Subcutaneous adipose tissue (tissue), 4 donors: Measurements from ENCODE around the gene LONRF2. TPM values are rescaled to one million over a fixed set of nuclear protein-coding genes. Genes with fewer than 3 reads are reported as not detected.

Experiments used
- total RNA-seq, 4 donors: library from RNA; depleted of rRNA; stranded (reverse); fragments of >200 nt; gene quantifications; one replicate each; pipeline ENCODE4 v1.1.0, GENCODE V29; 2016
- TF ChIP-seq, protein P1 (sequence below): fragments of 450-650 bp; IDR thresholded peaks from one replicate; pipeline ENCODE4 v1.5.1; 2016; ENCODE audit warnings: low read depth, mild to moderate bottlenecking, control low read depth, antibody characterized with exemption, moderate library complexity

LONRF2 gene
- 1 to 10 TPM; 1.3 to 9.3 (median 3.5) TPM for total RNA-seq

GRCh38 chr2:100321866-100322820 is at the start of gene LONRF2:
TSS of gene LONRF2 (minus strand) at chr2:100322501. CDS start at chr2:100322093, 408 bp downstream.
- TF ChIP-seq, protein P1, sequence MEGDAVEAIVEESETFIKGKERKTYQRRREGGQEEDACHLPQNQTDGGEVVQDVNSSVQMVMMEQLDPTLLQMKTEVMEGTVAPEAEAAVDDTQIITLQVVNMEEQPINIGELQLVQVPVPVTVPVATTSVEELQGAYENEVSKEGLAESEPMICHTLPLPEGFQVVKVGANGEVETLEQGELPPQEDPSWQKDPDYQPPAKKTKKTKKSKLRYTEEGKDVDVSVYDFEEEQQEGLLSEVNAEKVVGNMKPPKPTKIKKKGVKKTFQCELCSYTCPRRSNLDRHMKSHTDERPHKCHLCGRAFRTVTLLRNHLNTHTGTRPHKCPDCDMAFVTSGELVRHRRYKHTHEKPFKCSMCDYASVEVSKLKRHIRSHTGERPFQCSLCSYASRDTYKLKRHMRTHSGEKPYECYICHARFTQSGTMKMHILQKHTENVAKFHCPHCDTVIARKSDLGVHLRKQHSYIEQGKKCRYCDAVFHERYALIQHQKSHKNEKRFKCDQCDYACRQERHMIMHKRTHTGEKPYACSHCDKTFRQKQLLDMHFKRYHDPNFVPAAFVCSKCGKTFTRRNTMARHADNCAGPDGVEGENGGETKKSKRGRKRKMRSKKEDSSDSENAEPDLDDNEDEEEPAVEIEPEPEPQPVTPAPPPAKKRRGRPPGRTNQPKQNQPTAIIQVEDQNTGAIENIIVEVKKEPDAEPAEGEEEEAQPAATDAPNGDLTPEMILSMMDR = no peak

- TF ChIP-seq, protein P1 = no peak
Observed at GRCh38 chr2:100367163-100367562, 44.9 kb upstream of the LONRF2 start.

GRCh38 chr2:100365434-100365833 is 43.1 kb upstream of the LONRF2 start:
- TF ChIP-seq, protein P1 = no peak

DNA sequence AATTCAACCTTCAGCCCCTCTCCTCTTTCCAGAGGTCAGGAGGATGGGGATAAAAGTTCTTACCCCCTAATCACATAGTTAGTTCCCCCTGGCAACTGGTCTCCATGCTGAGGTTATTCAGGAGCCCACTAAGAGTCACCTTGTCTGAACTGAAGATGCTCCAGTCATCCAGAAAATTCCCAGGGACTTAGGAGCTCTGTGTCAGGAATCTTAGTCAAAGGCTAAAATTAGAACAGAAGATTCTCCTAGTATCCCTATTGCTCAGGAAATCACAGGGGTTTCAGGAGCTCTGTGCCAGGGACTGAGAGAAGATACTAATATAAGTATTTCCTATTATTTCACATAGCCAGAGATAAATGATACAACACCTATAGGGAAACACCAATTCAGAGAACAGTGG is 37.3 kb upstream of the LONRF2 start:
- TF ChIP-seq, protein P1 = no peak

GRCh38 chr2:100358554-100358953 is 36.3 kb upstream of the LONRF2 start:
- TF ChIP-seq, protein P1 = no peak

- TF ChIP-seq, protein P1 = no peak
Observed at GRCh38 chr2:100352521-100352920, 30.2 kb upstream of the LONRF2 start.

GRCh38 chr2:100350661-100351185 is 28.4 kb upstream of the LONRF2 start:
- TF ChIP-seq, protein P1 = no peak
